Activated gamma-delta T cell (primary cell): Measurements from ENCODE around the gene HUNK.
"Not testable (repeated sequence)": the region's sequence is repeated elsewhere in the genome, so short reads cannot be mapped to it uniquely, and the experiment has no call there.

ENCODE experiments used
- DNase-seq: peaks from one replicate; lab custom pipeline; 2025; lab: John Stamatoyannopoulos, UW

The HUNK gene

GRCh38 chr21:31920275-31920674 is 47.5 kb downstream of the HUNK start:
- DNase-seq: no peak

GRCh38 chr21:31921079-31921478 is 48.3 kb downstream of the HUNK start:
- DNase-seq: no peak

- DNase-seq: no peak
Observed at GRCh38 chr21:31922881-31923280, 50.1 kb downstream of the HUNK start.

- no peak for DNase-seq
Observed at GRCh38 chr21:31923756-31924155, 50.9 kb downstream of the HUNK start.

DNA sequence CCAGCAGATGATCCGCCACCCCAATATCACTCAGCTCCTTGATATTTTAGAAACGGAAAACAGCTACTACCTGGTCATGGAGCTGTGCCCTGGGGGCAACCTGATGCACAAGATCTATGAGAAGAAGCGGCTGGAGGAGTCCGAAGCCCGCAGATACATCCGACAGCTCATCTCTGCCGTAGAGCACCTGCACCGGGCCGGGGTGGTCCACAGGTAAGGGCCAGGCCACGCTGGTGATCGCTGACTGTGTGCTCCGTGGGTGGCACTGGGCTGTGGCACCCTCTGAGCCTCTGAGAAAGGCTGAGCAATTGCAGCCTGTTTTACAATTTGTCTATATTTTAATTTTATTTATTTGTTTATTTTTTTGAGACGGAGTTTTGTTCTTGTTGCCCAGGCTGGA is 51.7 kb downstream of the HUNK start:
- no peak for DNase-seq

DNA sequence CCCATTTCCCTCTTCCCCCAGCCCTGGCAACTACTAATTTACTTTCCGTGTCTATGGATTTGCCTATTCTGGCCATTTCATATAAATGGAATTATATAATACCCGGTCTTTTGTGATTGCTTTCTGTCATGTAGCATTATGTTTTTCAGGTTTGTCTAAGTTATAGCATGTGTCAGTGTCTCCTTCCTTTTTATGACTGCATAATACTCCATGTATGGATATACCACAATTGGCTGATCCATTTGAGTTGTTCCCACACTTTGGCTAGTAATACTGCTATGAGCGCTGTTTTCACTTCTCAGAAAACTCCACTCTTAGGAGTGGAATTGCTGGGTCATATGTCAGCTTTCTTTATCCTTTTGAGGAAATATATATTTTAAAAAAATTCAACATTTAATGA is 53.7 kb downstream of the HUNK start:
- DNase-seq: no peak

GRCh38 chr21:31927689-31928353 is 55.0 kb downstream of the HUNK start:
- DNase-seq: no peak

DNA sequence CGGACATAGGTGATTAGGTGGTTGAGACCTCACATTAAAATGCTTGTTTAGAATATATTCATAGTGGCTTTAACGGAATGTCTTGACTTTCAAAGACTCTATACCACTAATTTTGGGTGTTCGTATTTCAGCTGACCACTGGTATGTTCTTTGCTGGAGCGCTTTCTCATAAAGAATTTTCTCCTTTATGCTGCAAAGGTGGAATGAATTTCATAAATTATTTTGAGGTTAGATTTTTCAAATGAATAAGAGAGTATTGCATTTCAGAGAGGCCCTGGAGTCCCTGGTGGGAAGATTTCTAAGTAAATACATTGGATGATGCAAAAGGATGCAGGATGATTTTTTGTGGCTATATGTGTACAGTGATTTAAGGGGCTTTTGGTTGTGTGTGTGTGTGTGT is 55.8 kb downstream of the HUNK start:
- DNase-seq: no peak

GRCh38 chr21:31929548-31929947 is 56.7 kb downstream of the HUNK start:
- DNase-seq: no peak

DNA sequence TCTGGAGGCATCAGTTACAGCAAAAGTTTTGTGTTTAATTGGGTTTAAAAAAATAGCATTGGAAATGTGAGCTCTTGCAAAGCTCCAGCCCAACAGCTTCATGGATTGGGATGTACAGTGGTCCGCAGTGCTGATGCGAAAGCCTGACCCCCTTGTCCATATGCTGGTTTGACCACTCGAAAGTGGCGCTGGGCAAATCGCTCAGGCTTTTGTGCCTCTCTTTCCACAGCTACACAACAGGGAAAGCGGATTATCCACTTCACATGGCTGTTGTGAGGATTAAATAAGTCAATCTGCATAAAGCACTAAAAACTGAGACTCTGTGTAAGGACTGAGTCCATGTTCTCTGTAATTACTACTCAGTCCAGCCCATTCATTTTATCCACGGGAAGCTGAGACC is 57.2 kb downstream of the HUNK start:
- DNase-seq: no peak

DNA sequence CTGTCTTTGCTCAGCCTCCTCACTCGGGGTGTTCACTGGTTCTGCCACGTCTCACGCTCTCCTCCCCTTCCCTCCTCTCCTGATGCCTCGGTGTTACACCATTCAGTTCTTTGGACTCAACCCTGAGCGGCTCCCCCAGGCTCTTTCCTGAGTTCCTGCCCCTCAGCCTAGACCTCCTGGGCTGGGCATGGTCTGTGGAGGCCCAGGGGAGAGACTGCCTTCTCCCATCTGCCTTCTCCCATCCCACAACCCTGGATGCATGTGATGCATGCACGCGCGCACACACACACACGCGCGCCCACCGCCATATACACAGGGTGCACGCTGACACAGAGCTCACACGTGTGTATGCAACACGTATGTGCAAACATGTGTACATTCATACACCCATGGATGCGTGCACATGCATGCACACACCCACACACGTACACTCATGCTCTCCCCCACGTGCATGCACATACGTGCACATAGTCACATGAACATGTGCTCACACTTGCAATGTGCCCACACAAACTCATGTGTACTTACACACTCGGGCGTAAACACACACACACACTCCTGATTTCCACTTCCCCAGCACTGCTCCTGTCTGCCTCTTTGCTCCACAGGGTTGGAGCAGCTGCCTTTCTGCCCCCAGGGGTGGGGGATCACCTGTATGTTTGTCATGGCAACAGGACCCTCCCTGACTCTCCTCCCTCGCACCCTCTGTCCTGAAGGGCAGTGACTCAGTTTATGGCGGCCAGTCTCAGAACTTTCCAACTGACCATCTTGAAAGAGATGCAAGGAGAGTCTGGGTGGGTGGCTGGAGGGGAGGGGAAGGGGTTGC is 59.0 kb downstream of the HUNK start:
- DNase-seq: no peak

- no peak for DNase-seq
Observed at GRCh38 chr21:31932470-31932764, 59.6 kb downstream of the HUNK start.

GRCh38 chr21:31937303-31937702 is 64.5 kb downstream of the HUNK start:
- DNase-seq: no peak

- no peak for DNase-seq
Observed at GRCh38 chr21:31938330-31939301, 65.8 kb downstream of the HUNK start.

GRCh38 chr21:31941694-31942093 is 68.9 kb downstream of the HUNK start:
- DNase-seq: no peak

DNA sequence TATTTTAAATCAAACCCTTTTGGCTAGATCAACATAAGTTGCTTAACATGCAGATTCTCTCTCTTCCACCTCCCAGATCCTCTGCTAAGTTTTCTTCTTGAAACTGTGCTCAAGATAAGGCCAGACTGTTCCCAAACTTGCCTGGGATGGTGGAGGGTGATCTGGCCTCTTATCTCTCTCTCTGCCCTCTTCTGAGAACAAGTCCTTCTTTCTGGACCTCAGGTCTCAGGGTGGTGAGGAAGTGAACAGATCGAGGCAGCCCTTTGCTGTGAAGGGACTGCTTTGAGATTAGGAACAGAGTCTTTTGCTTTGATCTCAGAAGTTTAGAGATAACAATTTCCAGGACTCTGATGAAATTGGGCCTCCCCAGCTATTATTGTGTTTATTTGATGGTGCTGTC is 70.7 kb downstream of the HUNK start:
- no peak for DNase-seq

- DNase-seq: no peak
Observed at GRCh38 chr21:31945141-31945540, 72.3 kb downstream of the HUNK start.

GRCh38 chr21:31945546-31945945 is 72.7 kb downstream of the HUNK start:
- DNase-seq: no peak

DNA sequence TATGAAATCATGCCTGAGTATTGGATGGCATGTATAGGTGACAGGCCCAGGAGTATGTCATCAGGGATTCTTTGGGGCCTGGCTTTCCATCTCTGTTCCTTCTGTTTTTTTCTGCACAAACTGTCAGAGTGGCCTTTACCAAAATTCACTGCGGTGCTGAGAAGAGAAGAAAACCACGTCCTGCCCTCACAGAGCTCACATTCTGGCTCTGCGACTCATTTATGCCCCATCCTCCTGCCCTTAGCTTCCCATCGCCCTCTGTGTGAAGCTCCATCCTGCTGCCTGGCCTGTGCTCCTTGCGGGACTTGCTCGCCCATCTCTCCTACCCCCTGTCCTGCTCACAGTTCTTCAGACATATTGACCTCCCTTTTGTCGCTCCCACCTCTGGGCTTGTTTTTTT is 73.4 kb downstream of the HUNK start:
- DNase-seq: no peak

- not testable (repeated sequence) for DNase-seq
Observed at GRCh38 chr21:31946876-31947550, 74.2 kb downstream of the HUNK start.

DNA sequence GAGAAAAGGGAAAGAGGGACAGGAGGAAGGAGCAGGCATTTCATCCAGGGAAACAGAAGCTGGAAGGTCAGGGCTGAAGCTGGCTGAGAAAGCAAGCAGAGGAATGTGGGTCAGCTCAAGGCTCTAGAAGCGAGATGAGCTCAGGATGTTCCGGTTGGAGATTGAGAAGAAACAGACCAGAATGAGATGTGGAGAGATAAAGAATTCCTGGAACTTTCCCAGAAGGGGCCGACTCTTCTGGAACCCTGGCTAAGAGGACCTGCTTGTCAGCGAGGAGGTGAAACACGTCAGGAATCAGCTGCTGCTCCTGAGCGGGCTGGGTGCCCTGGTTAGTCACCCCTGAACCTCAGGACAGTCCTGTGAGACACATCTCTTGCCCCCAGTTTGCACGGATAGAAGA is 75.9 kb downstream of the HUNK start:
- no peak for DNase-seq

DNA sequence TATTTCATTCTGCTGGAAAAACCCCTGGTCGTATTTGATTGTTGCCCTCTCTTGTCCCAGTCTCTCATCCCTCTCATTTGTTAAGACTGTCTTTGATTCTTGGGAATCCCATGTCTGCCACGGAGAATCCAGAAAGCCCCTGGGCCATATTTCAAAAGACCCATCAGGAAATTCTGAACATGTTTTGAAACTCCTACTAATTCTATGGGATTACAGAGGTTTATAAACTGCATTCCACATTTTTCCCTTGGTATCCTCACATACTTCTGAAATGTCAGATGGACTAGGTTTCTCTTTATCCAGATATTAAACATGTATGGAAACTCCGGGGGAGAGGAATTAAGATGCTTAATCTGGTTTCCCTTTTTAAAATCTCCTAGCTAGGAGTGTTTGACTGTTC is 80.0 kb downstream of the HUNK start:
- DNase-seq: no peak
